Measurements from ENCODE around the gene C14orf93.
A peak's percentile ranks its signal among the peaks of the same experiment; 100 is the strongest.

C14orf93 gene

DNA sequence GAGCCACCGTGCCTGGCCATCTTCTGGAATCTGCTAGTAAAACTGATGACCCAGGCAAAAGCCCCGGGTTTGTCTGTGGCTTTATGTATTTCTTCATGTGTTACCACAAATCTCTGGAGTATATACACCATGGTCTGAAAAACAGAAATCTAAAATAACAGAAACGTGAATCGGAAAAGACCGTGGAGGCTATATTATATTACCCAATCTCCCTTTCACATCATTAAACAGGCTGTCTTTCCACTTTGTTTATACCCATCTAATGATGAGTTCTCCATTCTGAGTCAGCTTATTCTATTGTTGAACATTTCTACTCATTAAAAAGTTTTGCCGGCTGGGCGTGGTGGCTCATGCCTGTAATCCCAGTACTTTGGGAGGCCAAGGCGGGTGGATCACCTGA is 18.1 kb downstream of the C14orf93 start:
- DNase-seq: no peak

DNA sequence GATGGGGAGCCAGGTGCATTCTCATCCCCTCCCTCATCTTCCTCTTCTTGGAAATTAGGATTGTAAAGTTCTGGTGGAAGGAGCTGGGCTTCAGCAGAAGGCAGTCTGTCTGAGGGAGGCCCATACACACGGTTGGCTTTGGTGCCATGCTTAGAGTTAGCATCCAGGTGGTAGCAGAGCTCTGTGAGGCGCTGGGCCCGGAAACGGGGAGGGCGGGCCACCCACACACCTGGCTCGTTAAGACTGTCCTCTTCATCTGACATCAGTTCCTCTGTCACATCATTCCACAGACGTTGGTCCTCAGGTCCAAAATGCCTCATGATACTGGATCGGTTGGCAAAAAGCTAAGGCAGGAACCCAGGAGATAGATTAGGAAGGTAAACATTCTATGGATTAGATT is 22.7 kb downstream of the C14orf93 start:
- DNase-seq: no peak

DNA sequence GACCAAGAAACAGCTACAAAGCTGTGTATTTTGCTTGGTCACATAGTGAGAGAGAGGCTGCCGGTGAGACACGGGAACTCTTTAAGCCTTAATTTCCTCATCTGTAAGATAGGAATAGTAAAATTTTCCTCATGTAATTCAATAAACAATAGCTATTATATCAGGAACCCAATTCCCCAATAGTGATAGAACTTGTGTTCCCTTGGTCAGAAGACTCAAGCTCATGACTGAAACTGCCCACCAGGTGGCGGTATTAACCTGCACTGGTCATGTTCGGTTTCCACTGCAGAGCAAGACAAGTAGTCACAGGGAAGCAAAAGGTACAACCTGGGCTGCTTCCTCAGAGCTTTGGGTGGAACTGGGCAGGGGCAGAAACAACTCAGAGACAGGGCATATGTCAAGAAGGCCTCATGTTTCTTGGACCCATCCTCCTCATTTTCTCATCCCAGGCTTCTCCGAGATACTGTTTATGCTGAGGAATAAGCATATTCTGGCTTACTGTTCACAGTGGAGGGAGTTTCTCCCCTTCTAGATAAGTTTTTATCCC is 23.4 kb downstream of the C14orf93 start:
- DNase-seq: peak; percentile 99

DNA sequence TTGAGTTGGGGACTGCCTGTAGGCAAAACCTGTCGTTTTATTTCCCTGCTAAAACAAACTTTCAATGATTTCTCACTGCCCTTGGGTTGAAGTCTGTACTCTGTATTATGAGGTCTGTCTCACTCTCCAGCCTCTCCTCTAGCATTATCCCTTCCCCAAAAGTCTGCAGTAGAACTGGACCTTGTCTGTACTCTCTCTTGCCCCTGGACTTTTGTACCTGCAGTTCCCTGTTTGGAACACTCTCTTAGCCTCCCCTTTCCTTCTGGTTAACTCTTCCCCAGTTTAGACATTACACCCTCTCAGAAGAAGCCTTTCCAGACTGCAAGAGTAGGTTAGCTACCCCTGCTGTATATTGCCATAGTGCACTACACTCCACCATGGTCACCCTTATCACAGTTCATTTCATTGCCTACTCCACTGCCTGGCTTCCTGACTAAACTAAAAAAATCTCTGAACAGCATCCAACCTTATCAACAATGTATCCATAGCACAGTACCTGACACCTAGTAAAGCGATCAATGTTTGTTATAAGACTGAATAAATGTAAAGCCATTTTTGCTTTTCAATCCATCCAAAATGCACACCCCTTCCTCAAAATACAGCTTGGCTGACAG is 23.9 kb downstream of the C14orf93 start:
- DNase-seq: no peak

DNA sequence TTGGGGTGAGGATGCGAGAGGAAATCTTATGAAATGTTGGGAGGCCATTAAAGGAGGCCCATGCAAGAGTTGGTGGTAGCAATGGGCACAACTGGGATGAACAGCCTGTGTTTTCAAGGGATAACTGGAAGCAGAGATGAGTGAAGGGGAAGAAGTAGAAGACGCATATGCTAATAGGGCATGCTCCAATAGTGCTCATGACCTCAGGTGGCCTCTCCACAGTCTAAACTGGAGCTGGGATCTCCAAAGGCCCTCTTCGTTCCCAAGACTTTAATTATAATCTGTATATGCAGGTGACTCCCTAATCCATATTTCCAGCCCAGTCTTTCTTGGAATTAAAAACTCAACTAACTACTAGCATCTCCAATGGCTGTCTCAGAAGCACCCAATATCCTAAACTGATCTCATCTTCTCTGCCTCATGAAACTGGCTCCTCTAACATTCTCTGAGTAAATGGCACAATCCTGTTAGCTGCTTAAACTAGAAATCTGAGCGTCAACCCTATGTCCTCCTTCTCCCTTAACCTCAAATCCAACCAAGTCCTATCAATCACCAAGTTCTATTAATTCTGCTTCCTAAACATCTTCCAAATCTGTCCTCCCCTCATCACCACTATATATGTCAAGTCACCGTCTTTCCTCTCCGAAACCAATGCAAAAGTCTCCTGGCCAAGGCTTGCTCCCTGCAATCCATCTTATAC is 24.8 kb downstream of the C14orf93 start:
- no peak for DNase-seq

DNA sequence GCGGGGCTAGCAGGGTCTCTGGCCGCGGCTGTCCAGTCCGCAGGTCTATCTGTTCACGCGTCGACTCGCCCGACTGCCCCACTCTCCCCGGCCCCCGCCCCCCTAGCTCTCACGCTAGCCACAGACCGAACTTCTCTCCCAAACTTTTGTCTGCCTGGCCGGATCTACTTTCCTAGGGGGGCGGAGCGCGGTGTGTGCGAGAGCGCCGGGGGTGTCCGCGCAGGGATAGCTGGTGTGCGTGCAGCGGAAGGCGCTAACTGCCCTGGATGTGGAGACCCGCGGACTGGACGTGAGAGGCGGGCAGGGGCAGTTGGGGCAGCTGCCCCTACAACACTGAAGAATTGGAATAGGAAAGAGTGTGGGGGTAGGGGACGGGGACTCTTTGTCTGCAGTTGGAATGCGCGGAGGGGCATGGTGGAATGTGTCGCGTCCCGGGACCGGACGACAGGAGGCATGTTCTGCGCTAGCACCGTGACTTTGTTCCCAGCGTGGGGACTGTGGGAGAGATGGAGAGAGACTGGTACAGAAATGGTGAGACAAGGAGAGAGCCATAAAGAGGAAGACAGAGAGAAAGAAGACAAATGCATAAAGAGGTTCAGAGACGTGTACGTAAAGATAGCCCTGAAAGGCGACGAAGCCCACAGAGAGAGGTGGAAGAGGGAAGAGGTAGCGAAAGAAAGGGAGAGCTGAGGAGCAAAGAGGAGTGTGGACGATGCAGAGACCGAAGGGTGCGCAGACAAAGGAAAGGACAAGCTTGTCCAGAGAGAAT is 27.3 kb downstream of the C14orf93 start, which contains the start of gene AJUBA:
Gene AJUBA, minus strand, starts transcription at position 75 of the 769 bp plus-strand sequence. CDS start 285 bp downstream, outside the sequence.
- peak; percentile 87 for DNase-seq

DNA sequence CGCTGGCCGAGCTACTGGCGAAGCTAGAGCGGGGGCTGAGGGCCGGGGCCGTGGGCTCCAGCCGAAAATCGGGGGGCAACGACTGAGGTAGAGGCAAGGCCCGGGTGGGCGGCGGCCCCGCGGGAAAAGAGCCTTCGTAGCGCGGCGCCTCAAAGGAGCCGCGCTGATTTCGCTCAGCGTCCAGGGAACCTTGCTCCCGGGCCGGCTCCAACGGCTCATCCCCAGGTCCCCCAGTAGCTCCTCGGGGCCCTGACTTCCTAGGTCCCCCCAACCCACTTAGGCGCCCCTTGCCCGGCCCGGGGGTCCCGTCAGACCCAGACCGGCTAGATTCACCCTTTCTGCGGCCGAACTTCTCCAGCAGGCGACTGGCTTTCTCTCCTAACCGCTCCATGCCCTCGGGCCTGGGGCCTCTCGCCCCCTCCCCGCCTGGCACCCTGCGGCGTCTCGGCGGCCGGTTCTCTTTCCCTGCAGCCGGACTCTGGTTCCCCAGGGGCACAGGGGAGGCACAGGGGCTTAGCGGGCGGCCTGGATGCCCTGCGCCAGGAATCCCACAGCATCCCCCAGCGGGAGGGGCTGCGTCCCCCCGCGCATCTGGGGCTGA is 28.0 kb downstream of the C14orf93 start:
- no peak for DNase-seq

DNA sequence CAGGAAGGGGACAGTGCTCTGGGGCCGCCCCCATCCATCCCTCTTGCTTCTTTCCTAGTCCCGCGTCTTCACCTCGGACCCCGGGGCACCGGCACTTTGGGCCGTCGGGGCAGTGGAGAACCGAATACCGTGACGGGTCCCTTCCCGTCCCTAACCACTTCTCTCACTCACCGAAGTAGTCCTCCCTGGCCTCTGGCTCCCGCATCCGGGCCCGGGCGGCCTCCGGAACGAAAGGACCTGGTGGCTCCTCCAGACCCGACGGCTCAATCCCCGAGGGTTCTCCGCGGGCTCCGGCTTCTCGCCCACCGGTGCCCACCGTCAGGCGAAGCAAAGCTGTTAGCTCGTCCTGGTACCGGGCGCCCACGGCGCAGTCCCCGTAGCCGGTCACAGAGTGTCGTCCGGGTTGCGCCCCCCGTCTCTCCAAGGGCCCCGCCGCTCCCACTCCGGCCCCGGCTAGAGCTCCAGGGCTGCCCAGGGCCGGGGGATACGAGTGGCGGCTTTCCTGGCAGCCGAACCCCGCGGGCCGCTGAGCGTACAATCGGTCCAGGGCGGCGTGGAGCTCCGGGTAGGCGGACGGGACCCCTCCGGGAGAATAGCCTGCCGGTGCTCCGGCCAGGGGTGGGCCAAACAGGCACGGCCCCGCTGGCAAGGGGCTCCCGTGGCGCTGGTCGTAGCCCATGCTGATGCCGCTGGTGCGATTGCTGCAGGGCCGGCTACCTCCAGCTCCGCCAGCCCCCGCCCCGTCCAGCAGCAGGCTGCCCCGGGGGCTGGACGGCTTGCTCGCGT is 28.7 kb downstream of the C14orf93 start:
- no peak for DNase-seq

DNA sequence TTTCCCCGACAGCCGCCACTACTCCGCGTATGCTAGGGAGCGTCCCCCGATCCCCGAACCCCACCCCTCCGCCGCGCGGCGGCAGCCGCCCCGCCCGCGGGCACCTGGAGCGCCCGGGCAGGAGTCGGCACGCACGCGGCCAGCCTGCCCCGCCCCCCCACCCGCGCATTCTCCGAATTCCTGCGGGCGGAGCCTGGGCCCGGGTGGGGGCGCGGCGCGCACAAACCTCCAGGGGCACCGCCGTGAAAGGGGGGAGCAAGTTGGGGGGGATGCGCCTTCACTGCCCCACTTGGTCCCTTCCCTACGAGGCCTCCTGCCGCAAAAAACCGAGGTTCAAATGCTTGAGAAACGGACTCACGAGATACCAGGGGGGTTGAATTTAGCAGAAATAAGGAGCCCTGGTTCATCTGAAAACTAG is 29.3 kb downstream of the C14orf93 start:
- no peak for DNase-seq

DNA sequence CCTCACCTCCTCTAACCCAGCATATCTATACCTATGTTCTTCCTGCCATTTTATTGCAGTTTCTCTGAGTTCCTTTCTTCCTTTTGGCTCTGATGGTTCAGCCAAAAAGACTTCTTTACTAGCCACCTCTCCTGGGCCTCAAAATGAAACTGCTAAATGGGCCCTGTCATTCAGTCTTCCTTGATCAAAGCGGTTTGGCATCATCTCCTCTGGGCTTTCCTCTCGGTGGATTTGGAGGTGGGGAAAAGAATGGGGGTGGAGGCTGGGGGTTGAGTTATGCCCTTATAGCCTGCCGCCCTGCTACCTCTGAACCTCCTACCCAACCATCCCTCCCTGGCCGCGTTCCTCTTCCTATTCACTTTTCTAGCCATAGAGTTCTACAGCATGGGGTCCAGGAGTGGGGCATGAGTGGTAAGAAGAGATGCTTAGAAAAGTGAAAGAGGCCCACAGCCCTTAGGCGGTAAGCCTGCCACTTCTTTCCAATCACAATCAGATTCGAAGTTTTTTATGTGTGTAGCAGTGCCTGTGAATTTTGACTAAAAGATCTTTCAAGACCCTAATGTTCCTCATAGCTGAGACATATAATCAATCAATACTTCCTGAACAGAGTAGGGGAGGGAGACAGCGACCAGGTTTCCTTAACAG is 30.1 kb downstream of the C14orf93 start:
- no peak for DNase-seq

DNA sequence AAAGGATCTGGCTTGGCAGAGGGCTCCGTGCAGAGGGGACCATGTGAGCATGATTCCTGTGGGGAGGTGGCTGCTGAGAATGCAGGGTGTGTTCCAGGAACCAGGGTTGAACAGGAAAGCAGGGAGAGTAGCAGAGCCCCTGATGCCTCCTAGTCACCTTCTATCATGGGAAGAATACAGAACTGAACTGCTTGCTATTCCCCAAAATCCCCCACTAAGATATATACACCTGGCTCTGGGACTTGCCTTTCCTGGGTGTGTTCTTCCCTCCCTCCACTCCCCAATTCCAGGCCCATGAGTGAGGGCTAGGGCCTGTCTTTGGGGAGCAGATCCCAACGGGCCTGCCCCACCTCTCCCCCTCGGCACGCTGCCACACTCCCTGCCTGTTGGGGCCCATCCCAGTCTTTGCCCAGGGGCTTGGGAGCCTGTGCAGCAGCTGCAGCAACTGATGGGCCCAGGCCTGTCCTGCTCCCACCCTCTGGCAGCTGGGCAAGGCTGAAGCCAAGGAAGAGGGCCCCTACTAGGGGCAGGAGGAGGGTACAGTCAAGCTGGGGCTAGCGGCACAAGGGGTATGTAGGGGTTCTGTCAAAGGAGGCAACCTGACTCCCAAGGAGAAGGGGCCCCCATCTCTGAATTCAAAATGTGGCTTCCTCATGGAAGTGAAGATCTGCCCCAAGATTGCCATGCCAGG is 30.8 kb downstream of the C14orf93 start:
- no peak for DNase-seq

DNA sequence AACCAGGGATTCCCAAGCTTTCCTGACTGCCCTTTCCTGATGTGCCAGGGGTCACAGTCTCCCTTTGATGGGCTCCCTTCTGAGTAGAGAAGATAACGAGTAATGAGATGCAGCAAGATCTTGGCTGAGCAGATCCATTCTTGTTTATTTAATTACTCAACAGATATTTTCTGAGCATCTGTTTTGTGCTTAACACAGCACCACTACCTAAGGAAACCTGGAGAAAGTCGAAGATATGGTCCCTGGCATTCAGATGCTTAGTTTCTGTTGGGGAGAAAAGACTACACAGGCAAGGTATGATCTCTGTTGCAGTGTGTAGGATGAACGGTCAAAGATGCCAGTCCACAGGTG is 31.5 kb downstream of the C14orf93 start:
- no peak for DNase-seq

DNA sequence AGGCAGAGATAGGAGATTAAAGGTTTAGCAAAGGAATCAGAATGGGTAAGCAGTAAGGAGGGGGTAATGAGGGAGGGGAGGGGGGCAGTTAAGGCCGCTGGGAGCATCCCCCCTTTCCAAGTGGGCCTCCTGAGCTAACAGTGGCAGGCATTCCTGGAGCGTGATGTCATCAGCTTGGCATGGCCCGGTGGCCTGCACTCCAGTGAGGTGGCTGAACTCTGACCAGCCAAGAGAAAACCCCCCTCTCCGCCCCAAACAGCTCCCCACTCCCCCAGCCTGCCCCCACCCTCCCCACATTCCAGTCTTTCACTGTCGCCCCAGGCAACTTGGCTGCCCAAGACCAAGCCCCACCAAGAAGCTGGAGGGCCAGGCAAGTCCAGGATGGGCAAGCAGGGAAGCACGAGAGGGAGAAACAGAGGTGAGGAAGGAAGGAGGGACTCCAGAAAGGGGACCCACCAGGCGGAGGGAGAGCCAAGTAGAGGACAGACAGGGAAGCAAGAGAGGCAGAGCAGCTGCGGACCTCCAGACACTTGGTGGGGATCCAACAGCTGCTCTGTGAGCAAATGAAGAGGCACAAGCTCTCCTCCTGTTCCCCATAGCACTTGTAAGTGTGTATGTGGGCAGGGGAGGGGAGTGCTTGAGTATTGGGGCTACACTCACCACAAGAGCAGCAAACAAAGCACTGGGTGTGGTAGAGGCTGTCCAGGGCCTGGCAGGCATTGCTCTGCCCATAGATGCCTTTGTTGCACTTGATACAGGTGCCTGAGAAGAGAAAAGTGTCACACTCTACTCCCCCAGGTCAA is 32.1 kb downstream of the C14orf93 start:
- DNase-seq: peak; percentile 47

DNA sequence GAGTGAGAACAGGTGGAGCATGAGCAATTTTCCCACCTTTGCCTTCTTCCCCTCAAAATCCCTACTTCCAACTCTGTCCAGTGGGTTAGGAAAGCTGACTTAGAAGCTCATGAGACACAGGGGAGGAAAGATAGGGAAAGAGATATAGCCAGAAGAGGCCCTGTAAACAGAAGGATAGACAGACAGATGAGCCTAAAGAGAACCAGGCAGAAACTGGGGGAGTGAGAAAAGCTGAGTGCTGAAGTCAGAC is 32.6 kb downstream of the C14orf93 start:
- no peak for DNase-seq

DNA sequence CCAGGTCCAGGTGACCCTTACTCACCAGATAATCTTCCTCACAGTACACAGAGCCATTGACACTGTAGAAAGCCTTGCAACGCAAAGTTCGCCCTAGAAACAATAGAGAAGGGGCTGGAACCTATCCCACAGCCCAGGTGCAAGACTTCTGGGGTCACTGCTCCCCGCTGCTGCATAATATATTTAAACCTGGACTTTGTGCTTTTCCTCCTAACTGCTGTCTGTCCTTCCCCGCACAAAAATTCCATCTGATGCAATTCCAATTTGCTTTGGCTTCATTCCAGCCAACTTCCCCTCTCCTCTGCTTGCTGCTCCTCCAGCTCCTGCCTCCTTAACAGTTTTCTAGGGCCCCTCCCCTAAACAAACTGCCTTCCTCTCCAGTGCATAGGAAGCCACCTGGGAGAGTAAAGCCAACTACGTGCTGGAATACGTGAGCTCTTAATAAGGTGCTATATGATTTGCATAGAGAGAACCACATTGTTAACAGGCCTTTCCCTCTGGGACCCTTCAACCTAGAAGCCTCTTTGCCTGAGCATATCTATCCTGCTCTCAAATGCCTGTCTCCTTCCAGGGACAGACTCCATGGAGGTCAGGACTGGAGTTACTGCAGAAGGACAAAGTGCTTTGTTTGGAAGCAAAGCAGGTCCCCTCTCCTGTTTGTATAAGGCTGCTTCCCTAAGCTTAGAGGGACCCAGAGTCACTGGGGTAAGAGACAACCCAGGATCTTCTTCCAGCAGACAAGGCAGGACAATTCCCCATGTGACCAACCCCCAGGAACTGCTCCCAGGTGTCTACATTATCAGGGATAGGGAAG is 33.1 kb downstream of the C14orf93 start:
- peak; percentile 63 for DNase-seq

DNA sequence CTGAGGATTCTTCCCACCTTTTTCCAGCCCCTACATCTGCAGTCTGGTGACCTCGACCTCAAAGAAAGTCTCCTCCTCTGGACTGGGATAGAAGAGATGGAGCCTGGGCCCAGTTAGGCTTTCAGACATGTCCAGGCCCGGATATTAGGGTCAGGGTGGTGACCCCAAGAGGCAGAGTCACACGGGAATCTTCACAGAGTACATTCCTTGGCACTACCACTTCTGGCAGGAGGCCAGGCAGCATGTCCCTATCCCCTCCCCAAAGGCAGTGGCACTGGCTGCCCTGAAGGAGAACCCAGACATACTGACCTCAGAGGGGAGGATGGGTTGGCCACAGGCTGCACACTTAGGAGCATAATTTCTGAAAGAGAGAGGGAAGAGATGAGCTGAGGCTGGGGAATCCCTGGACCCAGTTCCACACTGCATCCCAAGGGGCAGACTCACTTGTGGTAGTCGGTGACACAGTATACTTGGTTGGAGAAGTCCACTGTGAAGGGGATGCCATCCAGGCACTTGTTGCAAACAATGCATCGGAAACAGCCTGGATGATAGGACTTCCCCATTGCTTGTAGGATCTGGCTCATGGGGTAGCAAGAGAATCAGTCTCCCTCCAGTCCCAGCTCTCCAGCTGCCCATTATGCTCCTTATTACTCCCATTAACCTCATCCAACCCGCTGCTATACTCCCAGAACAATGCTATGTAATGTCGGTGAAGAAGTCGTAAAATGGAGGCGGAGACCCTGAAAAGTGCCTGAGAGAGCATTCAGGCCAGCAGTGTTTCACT is 35.2 kb downstream of the C14orf93 start:
- no peak for DNase-seq

DNA sequence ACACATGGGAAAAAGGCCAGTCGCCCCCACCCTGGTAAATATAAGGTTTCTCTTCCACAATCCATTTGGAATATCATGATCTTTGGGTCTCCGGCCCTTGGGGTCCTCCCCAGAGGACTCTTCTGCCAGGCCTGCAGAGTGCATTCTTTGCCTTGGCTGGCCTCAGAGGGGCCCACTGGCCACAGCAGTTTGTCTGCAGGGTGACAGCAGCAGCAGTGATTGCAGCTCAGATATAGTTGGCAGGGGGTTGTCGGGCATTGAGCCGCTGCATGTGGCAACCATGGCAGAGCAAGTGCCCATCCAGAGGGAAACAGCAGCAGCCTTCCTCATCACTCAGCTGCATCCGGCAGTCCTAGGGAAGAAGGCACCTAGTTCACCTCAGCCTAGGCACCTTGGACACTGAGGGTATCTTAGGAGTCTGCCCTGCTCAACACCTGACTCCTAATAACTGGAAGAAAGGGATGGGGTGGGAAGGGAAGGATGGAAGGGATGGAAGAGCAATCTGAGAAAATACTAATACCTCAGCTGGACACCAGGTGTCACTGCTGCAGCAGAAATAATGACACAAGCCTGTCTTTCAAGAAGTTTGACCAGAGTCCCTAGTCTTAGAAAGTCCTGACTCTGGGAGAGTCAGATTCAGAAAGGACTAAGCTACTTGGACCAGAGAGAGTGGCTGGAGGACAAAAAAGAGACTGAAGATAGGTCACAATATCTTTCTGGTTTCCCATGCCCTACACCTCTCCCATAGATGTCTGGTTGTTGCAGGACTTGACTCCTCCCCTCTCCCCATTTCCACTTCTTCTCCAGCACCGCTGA is 36.5 kb downstream of the C14orf93 start:
- DNase-seq: peak; percentile 86

DNA sequence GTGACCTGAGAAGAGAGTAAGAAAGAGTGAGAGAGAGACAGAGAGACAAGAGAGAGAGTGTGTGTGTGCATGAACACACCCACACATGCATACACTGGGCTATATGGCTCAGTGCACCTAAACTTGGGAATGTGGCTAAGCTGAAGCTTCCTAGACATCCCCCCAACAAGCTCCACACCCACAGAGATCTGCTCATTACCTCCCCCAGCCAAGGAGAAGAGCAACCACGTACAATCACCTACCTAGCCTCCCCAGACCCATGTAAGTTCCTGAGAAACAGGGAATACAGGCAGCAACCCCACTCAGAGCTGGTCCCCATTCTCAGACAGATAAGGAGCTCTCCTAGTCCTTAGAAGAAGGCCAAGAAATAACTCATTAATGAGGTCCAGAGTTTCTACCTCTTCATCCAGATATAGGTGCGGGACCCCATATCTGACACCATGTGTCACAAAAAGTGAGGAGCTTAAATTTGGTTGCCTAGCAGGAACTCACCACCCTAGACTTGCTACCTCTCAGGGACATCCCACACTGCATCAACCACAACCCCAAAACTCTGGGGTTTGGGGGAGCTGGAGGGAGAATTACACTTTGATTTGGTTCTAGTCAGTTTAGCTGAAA is 37.5 kb downstream of the C14orf93 start:
- DNase-seq: no peak

Measured in NCI-H2029 (cell line).